Measurements from ENCODE around the gene POC1A. TPM values are rescaled to one million over a fixed set of nuclear protein-coding genes. Genes with fewer than 3 reads are reported as not detected.
A peak's percentile ranks its signal among the peaks of the same experiment; 100 is the strongest.

POC1A gene
- polyA plus RNA-seq, 1 of the 3 experiments (the other 2 are of a cell fraction) = 11.7 TPM

GRCh38 chr3:52037291-52037690, 116.9 kb downstream of the POC1A start (continued):
- TF ChIP-seq CTCF (IDR thresholded peaks at IDR 0.05) = no peak

DNA sequence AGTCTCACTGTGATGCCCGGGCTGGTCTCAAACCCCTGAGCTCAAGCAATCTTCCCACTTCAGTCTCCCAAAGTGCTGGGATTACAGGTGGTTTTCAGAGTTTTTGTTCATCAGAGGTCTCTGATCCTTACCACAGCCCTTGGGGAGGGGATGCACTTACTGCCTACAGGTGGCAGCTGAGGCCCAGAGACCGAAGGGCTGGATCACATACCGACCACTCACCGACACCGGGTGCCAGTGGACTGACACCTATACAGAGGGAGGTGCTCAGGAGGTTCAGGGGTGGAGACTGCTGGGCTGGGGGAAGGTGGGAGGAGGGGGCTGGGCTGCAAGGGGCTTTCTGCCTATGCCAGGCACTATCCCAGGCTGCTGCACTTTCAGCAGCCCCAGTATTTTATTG, 117.4 kb downstream of the POC1A start:
- no peak overlapping the region for H3K9ac ChIP-seq
- CTCF ChIA-PET = interaction anchor here (0.8 to 29.9 kb wide), 9 partner anchors 8 to 118 kb away, joined by 3 to 983 read pairs (median 5); partner anchors contain the start of genes DUSP7 and POC1A

GRCh38 chr3:52036222-52036694, 118.0 kb downstream of the POC1A start:
- CTCF ChIA-PET = interaction anchor here (0.8 to 29.9 kb wide), 9 partner anchors 9 to 118 kb away, joined by 3 to 983 read pairs (median 5); partner anchors contain the start of genes DUSP7 and POC1A
- POLR2A ChIA-PET = interaction anchor here (0.6 to 7.2 kb wide), 19 partner anchors 7 to 738 kb away, joined by 3 to 218 read pairs (median 4); partner anchors contain the start of genes DUSP7 and POC1A
- WGBS (ENCODE audit: low lambda C conversion rate) = 92% methylated on average over 2 of the region's 5 CpGs

More for the DNA sequence above, 117.4 kb downstream of the POC1A start:
- no peak overlapping the region for H2AFZ ChIP-seq (ENCODE audit: low read depth)
- H3K4me2 ChIP-seq = no peak overlapping the region
- H3K4me1 ChIP-seq (ENCODE audit: control insufficient read depth in 1 of 2, insufficient read depth in 2 of 2, low read depth in 1 of 2, low read length in 1 of 2) = peaks cover 7 to 97% of the 10 kb centered on the region in 2 experiments; a peak in 2 of 4 replicates
- no peaks in the 10 kb centered on the region for H3K9me3 ChIP-seq
- TF ChIP-seq USF1 (IDR thresholded peaks at IDR 0.05; ENCODE audit: borderline replicate concordance, low read depth) (no peak), RAD21 (IDR thresholded peaks at IDR 0.05; ENCODE audit: low read length) (0 out of 2 replicates have a peak, but pooled peaks have one; percentile 16)
- no peak overlapping the region for H3K4me3 ChIP-seq (ENCODE audit: low read depth in 2 of 2, low read length in 1 of 2)
- H3K27me3 ChIP-seq (ENCODE audit: insufficient read depth) = no peaks in the 10 kb centered on the region
- no peaks in the 10 kb centered on the region for H3K36me3 ChIP-seq (replicated peaks in 1 of 2; ENCODE audit: control insufficient read depth in 1 of 2, insufficient read depth in 2 of 2, low read length in 1 of 2)
- no peaks in the 10 kb centered on the region for H3K79me2 ChIP-seq (ENCODE audit: insufficient read depth)
- POLR2A ChIA-PET = interaction anchor here (0.6 to 7.2 kb wide), 15 partner anchors 8 to 738 kb away, joined by 3 to 218 read pairs (median 5); partner anchors contain the start of gene DUSP7
- no peaks in the 10 kb centered on the region for H4K20me1 ChIP-seq (ENCODE audit: insufficient read depth)
- peak overlapping the region in 1 of 2 experiments; percentile 100; a peak in 2 of 4 replicates for H3K27ac ChIP-seq (ENCODE audit: low read depth in 2 of 2, low read length in 1 of 2)
- no peaks in the 10 kb centered on the region for H3F3A ChIP-seq (replicated peaks; ENCODE audit: insufficient read depth)
- no peak for DNase-seq
- no peaks in the 10 kb centered on the region for H3K9me2 ChIP-seq
- WGBS (ENCODE audit: low lambda C conversion rate) = 75% methylated on average over 5 of the region's 5 CpGs

More at GRCh38 chr3:52036222-52036694, 118.0 kb downstream of the POC1A start:
- Histone ChIP-seq H3K4me1 (ENCODE audit: control insufficient read depth in 1 of 2, insufficient read depth in 2 of 2, low read depth in 1 of 2, low read length in 1 of 2) (peaks cover 4 to 99% of the 10 kb centered on the region in 2 experiments; a peak in 2 of 4 replicates), H4K20me1 (ENCODE audit: insufficient read depth) (no peaks in the 10 kb centered on the region), H3K9me2 (no peaks in the 10 kb centered on the region), H3K9me3 (no peaks in the 10 kb centered on the region), H3K79me2 (ENCODE audit: insufficient read depth) (no peaks in the 10 kb centered on the region), H3K36me3 (replicated peaks in 1 of 2; ENCODE audit: control insufficient read depth in 1 of 2, insufficient read depth in 2 of 2, low read length in 1 of 2) (no peaks in the 10 kb centered on the region), H3K4me3 (ENCODE audit: low read depth in 2 of 2, low read length in 1 of 2) (no peak overlapping the region), H3K27me3 (ENCODE audit: insufficient read depth) (no peaks in the 10 kb centered on the region), H3F3A (replicated peaks; ENCODE audit: insufficient read depth) (no peaks in the 10 kb centered on the region), H3K27ac (ENCODE audit: low read depth in 2 of 2, low read length in 1 of 2) (peak overlapping the region in 1 of 2 experiments; percentile 100; a peak in 2 of 4 replicates), H2AFZ (ENCODE audit: low read depth) (no peak overlapping the region), H3K4me2 (no peak overlapping the region), H3K9ac (no peak overlapping the region)
- DNase-seq = peak; percentile 72
- TF ChIP-seq RXRA (IDR thresholded peaks at IDR 0.05; ENCODE audit: borderline replicate concordance, low read depth) (no peak), EP300 (IDR thresholded peaks at IDR 0.05; ENCODE audit: borderline replicate concordance in 1 of 2, low read depth in 1 of 2, low read length in 1 of 2) (peak in 1 of 2 experiments; percentile 70; a peak in 1 of 4 replicates), RCOR1 (IDR thresholded peaks at IDR 0.05; ENCODE audit: low read length) (no peak), RAD21 (IDR thresholded peaks at IDR 0.05; ENCODE audit: low read length) (peak; percentile 27; the same call in 1 of the 2 replicates)
